Left lobe of liver (tissue), 2 donors: ENCODE measurements around the gene CAPS2. TPM values are rescaled to one million over a fixed set of nuclear protein-coding genes. Genes with fewer than 3 reads are reported as not detected.

Source experiments
- ATAC-seq: fragments of 200-7000 bp; cut with Tn5 transposase; one replicate; pipeline ENCODE4 v1.9.1; 2020; ENCODE audit warnings: mild to moderate bottlenecking, moderate library complexity
- DNase-seq: peaks from one replicate; pipeline ENCODE4 v3.0.0-alpha.2; 2020; ENCODE audit warnings: low spot score
- total RNA-seq: library from RNA; stranded (reverse); gene quantifications from one replicate; pipeline ENCODE4 v1.2.1, GENCODE V29; 2021
- donor health status: DM: no; HTN: no; CAD: no; lungs with moderate emphysema.
- donor health status: DM: no; HTN: yes; CAD: no.

The CAPS2 gene
- total RNA-seq, 1 donor from 2014 or later = 4.1 TPM

DNA sequence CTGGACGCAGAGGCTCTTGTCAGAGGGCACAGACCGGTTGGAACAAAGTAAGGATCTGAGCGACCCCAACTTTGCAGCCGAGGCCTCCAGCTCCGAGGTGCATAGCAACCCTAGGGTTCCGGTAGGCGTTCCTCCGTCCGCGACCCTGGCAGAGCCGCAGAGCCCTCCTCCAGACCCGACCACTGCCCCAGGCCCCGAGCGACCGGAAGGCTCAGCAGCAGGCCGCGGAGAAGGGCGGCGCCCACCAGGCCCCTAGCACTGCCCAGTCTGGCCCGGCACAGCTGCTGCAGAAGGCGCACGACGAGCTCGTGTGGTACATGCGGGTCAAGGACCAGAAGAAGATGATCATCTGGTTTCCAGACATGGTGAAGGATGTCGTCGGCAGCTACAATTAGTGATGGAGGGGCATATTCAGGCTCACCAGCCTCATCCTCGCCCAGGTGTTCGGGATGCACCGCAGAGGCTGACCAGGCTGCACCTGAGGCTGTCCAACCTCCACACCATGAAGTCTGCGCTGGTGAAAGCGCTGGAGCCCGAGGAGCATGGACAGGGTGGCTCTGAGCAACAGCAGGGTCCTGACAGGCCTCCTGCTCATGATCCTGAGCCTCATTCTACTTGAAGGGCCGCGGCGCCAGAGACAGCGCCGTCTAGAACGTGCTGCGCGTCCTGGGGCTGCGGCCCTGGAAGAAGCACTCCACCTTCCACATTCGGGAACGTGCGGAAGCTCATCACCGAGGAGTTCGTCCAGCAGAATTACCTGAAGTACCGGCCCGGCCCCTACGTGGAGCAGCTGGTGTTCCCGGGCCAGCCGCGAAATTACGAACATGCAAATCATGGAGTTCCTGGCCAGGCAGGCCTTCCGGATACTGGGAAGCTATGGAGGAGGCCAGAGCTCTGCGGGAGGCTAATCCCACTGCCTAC lies 24.5 kb downstream of the CAPS2 start:
- DNase-seq (no peak), ATAC-seq (no peak)

DNA sequence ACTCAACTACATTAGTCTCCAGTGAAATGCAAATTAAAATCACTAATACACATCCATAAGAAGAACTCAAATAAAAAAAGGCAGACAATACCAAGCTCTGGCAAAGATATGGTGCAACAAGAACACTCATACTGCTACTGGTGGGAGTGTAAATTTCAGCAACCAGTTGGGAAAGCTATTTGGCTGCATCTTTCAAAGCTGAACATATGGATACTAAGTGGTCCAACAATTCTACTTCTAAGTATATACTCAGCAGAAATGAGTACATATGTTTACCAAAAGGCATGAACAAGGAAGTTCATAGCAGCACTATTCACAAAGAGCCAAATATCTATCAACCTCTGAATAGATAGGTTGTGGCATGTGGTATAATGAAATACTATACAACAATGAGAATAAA lies 27.3 kb downstream of the CAPS2 start:
- DNase-seq (no peak), ATAC-seq (no peak)

DNA sequence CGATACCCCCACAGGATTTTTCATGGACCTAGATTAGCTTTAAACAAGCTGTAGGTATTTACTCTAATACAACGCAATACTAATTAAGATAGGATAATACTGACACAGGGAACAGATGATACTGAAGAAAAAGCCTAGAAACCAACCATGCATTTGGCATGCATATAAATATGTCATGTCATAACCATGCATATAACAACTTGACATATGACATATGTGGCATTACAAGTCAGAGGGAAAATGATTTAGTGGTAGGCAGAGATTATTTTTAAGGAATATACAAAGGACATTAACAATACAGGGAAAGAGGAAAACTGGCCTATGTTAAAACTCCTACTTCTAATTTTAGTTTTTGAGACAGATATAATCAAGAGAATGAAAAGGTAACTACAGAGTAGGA lies 27.9 kb downstream of the CAPS2 start:
- ATAC-seq (no peak), DNase-seq (no peak)

DNA sequence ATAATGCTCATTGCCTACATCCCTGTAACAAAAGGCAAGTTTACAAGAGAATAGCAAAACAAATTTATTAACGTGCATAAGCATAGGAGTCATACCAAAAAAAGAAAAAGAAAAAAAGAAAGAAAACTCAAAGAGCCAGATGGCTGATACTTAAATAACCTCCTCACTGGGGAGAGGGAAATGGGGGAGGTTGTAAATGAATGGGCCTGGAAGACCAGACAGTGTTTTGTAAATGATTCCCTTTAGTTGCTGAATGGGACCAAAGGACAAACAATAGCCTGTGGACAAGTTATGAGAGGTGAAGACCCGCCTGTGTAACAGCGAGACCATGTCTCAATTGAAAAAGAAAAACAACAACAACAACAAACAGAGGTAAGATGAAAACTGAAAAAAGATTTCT lies 35.3 kb downstream of the CAPS2 start:
- no peak for ATAC-seq

DNA sequence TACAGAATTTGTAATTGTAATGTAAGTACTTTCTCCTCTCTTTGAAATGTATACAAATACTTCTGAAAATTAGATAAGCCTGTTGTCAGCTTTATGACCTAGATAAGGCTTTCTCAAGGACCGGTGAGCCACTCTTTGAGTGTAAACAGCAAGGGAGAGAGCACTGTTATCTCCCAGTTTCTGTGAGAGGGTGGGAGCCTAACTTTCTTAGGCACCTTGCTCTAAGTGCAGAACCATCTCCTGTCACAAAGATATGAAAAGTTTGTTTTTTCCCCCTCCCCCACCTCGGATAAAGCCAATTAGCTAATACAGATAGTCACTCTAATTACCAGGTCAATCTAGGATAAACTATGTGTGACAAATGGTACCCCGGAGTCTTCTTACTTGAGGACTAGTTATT lies 35.8 kb downstream of the CAPS2 start:
- DNase-seq = no peak
- no peak for ATAC-seq

More for the DNA sequence above, 35.3 kb downstream of the CAPS2 start:
- DNase-seq = no peak

DNA sequence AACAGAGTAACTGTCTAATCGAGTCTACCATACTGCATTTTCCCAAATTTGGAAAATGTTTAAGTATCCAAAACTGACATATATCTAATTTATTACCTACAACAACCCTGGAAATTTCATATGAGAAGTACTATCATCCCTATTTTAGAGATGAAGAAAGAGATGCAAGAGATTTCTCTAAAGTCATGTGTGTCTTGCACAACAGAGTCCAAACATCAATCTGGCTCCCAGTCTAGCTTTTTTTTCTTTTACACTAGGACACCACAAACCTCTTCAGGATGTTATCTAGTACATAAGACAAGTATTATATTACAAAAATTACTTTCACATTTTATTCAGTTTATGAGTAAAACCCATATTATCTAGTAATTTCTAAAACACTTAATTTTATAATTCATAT lies 39.1 kb downstream of the CAPS2 start:
- DNase-seq (no peak), ATAC-seq (peak; percentile 72)

DNA sequence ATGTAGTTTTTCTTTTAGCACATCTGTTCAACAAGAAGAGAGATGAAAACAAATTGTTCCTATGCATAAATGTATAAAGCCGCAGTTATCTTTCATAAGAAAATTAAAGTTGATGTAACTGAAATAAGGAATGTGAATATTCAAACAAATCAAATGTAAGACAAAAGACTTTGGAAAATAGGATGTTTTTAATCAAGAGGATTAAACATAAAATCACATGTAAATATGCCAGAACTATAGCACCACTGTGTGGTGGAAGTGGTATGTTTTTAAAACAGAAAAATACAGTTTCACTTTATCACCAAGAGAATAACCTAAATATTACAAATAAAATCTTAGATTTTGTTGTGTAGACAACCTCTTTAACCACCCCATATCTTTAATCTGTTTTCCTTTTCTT lies 40.4 kb downstream of the CAPS2 start:
- no peak for ATAC-seq
- no peak for DNase-seq

DNA sequence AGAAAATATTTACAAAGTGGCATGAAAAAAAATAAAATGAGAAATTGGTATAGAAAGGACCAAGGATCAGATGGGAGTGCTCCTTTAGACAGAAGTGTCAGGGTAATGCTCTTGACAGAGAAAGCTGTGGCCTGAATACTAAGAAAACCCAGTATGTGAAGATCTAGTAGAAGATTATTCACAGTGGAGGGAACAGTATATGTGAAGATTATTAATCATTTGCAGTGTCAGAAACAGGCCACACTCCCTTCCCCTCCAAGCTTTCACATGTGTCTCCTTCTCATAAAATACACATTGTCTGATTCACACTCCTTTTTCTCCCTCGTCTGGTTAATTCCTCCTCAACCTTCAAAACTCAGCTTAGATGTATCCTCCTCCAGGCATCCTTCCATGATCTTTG lies 41.3 kb downstream of the CAPS2 start:
- DNase-seq = no peak
- ATAC-seq = no peak

DNA sequence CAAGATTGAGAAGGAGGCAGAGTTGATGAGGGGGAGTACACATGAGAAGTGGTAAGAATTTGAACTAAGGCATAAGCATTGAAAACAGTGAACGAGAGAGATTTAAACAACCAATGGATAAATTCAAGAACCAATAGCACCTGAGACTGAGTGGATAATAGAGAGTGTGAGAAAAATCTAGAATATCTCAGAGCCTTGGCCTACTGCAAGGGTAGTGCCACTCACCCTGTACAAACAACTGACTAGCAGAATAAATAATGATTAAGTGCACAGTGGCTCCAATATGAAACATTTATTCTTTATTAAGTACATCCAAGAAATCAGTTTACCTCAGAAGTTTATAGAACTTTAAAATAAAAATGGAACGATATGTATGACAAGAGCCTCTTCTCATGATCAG lies 54.4 kb downstream of the CAPS2 start:
- no peak for DNase-seq
- ATAC-seq = no peak

DNA sequence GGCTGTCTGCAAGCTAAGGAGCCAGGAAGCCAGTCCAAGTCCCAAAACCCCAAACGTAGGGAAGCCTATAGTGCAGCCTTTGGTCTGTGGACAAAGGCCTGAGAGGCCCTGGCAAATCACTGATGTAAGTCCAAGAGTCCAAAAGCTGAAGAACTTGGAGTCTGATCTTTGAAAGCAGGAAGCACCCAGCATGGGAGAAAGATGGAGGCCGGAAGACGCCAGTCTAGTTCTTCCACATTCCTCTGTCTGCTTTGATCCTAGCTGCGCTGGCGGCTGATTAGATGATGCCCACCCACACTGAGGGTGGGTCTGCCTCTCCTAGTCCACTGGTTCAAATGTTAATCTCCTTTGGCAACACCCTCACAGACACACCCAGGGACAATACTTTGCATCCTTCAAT lies 58.5 kb downstream of the CAPS2 start:
- ATAC-seq (no peak), DNase-seq (no peak)

DNA sequence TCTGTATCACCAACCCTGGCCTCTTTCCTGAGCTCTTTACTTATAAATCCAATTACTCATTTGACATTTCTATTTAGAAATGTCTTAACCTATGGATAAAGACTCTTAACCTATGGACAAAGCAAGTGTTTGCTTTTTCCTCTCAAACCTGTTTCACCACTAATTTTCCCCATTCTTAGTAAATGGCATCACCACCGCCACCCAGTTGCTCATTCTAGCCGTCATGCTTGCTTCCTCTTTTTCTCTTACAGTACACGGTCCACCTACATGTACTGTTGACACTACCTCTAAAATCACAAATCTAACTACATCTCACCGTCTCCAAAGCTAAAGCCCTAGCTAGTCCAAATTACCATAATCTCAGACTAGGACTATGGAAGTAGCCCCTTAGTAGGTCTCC lies 60.0 kb downstream of the CAPS2 start:
- DNase-seq = no peak

DNA sequence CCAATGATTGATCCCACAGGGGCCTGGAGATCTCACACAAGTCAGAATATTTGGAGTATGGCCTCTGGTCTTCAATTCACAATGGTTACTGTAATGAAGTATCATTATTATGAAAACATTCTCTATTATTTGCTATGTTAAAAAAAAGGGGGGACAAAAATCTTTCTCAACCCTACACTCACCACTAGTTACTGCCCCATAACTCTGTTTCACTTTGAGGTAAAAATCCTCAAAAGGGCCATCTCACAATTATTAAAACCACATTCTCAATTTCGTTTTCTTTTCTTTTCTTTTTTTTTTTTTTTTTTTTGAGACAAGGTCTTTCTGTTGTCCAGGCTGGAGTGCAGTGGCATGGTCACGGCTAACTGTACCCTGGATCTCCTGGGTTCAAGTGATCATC lies 60.9 kb downstream of the CAPS2 start:
- no peak for DNase-seq
- no peak for ATAC-seq

More for the DNA sequence above, 60.0 kb downstream of the CAPS2 start:
- no peak for ATAC-seq

DNA sequence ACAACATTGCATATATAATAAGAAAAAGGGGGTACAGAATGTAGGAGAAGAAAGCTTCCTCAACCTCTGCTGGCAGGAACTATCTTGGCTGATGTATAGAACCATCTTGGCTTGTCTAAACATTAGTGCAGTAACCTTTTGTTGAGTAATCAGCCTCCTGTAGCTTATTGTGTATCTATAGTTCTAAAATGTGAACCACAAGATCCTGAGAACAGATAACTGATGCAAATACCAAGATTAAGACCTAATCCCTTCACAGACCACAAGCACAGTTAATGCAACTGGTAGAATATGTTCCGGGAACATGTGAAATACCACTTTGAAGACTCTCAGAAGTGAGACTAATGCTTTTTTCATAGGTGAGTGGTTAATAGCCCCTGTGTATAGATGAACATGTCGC lies 69.8 kb downstream of the CAPS2 start:
- no peak for DNase-seq
- no peak for ATAC-seq

DNA sequence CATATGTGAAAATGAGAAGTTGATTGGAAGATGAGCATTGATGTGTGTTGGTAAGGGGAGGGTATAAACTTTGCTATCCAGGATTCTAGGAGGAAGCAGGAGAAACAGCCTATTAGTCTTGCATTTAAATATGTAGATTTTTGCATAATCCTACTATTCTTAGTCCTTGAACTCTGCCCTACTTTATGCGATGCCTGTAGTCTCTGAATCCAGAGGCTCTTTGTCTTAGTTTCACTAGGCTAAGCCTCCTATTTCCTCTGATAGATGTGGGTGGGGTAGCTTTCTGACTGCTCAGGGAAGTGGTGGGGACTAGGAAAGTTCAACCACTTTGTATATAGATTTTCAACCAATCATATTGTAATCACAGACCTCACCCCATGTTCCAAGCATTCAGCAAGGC lies 71.0 kb downstream of the CAPS2 start:
- ATAC-seq = no peak
- DNase-seq = no peak

DNA sequence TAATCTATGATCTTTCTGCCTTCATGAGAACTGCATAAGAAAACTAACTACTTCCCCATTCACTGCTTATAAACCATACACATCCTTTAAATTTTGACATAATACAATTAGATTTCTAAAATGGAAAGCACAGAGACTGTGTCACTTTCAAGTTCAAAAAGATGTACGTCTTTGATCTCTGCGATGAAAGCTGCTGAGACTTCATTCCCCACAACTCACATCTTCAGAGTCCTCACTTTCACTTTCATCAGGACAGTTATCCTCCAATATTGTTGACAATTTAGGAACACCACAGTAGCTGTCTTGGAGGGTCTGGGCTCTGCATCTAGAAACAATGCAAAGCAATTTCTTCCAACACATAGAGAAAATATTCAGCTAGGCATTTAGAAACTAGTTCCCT lies 72.6 kb downstream of the CAPS2 start:
- no peak for DNase-seq
- ATAC-seq = no peak

DNA sequence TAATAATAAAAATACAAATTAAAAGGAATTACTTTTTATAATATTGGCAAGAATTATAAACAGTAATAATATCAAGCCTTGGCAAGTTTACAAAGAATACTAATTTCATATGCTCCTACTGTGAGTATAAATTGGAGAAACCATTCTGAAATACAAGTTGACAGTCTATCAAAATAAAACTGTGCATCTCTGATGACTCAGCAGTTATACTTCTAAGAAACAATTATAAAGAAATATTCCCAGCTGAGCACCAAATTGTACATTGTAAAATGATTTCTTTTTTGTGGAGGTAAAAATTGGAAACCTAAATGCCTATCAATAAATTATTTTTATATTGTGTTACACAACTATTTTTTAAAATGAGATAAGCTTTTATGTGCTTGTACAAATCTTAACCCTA lies 85.0 kb downstream of the CAPS2 start:
- DNase-seq = no peak
- no peak for ATAC-seq

DNA sequence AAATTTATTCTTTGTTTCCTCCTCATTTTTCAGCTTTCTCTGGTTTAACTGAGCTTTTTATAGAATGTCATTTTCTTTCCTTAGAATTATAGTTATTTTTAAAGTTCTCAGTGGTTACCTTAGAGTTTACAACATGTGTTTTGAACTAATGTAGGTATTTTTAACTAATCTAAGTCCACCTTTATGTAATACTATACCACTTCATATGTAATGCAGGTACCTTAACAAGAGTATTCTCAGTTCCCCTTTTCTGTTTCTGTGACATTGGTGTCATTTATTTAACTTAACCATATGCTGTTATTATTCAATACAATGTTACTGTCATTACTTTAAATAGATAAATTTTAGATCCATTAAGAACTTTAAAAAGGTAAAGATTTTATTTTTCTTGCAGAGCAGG lies 90.1 kb downstream of the CAPS2 start:
- no peak for ATAC-seq
- DNase-seq = no peak

DNA sequence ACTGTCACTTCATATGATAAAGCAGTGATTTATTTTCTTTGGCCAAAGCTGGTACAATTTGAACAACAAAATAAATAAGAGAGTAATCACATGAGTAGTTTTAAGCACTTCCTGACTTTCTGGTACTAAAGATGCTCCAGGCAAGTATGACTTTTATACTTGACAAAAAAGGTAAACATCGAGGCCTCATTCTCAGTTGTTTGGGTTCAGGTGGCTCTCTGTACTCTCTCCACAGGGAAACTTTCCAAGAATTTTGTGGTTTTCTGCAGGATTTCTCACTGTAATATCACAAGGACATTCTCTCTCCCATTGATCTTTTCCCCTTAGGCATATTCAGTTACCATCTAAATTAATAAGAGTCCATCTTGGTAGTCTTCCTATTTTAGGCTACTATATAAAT lies 93.9 kb downstream of the CAPS2 start:
- no peak for DNase-seq
- no peak for ATAC-seq

DNA sequence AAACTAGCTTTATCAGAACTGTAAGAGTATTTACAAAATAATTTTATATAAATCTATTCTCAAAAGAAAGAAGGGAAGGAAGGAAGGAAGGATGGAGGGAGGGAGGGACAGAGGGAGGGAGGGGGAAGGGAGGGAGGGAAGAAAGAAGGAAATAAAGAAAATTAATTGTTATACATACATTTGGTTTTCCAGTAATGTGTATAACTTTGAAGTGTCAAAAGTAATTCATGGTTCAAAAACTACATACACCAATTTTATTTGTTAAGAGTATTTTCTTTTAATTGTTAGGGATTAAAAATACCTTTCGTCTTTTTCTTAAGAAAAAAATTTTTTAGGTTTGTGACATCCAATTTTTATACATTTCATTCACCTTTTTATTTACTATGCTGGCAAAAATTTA lies 103.0 kb downstream of the CAPS2 start:
- ATAC-seq (no peak), DNase-seq (no peak)
